GM12878 (cell line): Measurements from ENCODE around the gene CMAS.

ENCODE experiments used
- BCL11A ChIP-seq: IDR thresholded peaks from 2 replicates; pipeline ENCODE4 v1.6.1; 2011; ENCODE audit warnings: low read depth, low read length
- CEBPB ChIP-seq, 2 experiments: fragments of 150-350 bp in 1 of 2; IDR thresholded peaks; 2 replicates each; pipeline ENCODE4 v1.6.1; 2012 to 2014; ENCODE audit warnings: low read depth in 2 of 2, low read length in 2 of 2, borderline replicate concordance in 1 of 2, inconsistent platforms in 1 of 2
- CTCF ChIP-seq, 3 experiments: IDR thresholded peaks in 2 of 3; conservative IDR thresholded peaks in 1 of 3; 2 replicates each; pipeline ENCODE4 v1.5.1; 2011; ENCODE audit warnings: low read depth in 3 of 3, low read length in 3 of 3, mild to moderate bottlenecking in 3 of 3, control low read depth in 2 of 3, moderate library complexity in 2 of 3, inconsistent platforms in 1 of 3, mixed read lengths in 1 of 3; ENCODE audit not compliant: control insufficient read depth in 2 of 3, insufficient read depth in 1 of 3; ENCODE audit errors: extremely low read depth in 1 of 3
- EP300 ChIP-seq, 2 experiments: fragments of 150-350 bp in 1 of 2; IDR thresholded peaks; 2 replicates each; pipeline ENCODE4 v1.6.1; 2011 to 2012; ENCODE audit warnings: low read depth in 2 of 2, low read length in 2 of 2, borderline replicate concordance in 1 of 2, improper control_type of control experiment in 1 of 2, inconsistent platforms in 1 of 2; ENCODE audit not compliant: control insufficient read depth in 1 of 2
- FOS ChIP-seq: IDR thresholded peaks from 3 replicates; pipeline ENCODE4 v1.6.1; 2011; ENCODE audit warnings: borderline replicate concordance; ENCODE audit not compliant: insufficient read length; ENCODE audit errors: extremely low read depth
- HDAC6 ChIP-seq: fragments of 200-600 bp; sonication (generic); IDR thresholded peaks from one replicate; pipeline ENCODE4 v1.8.0; 2017; ENCODE audit warnings: antibody characterized with exemption; ENCODE audit not compliant: unreplicated experiment
- MAX ChIP-seq: IDR thresholded peaks from 2 replicates; pipeline ENCODE4 v1.6.1; 2012; ENCODE audit warnings: low read depth, low read length, improper control_type of control experiment
- NRF1 ChIP-seq: conservative IDR thresholded peaks from 2 replicates; pipeline ENCODE4 v1.6.1; 2011; ENCODE audit warnings: mild to moderate bottlenecking, low read depth, low read length, improper control_type of control experiment
- POLR2A ChIP-seq: IDR thresholded peaks from 2 replicates; pipeline ENCODE4 v1.6.1; 2011; ENCODE audit warnings: low read depth, mild to moderate bottlenecking, low read length
- POLR2AphosphoS5 ChIP-seq: IDR thresholded peaks from 2 replicates; pipeline ENCODE4 v1.6.1; 2011; ENCODE audit warnings: mild to moderate bottlenecking, low read length, inconsistent platforms
- RAD21 ChIP-seq: IDR thresholded peaks from 2 replicates; pipeline ENCODE4 v1.6.1; 2011; ENCODE audit warnings: mild to moderate bottlenecking, low read depth, low read length, moderate library complexity; ENCODE audit not compliant: insufficient read depth
- SP1 ChIP-seq: IDR thresholded peaks from one replicate; pipeline ENCODE4 v1.6.1; 2011; ENCODE audit warnings: low read depth, low read length
- TAF1 ChIP-seq: IDR thresholded peaks from 2 replicates; pipeline ENCODE4 v1.6.1; 2011; ENCODE audit warnings: mild to moderate bottlenecking, low read depth, low read length, borderline replicate concordance

- TF ChIP-seq POLR2A (no peak), CTCF (IDR thresholded peaks at IDR 0.05 in 2 of 3, conservative IDR thresholded peaks at IDR 0.05 in 1 of 3; ENCODE audit: control insufficient read depth in 2 of 3, extremely low read depth in 1 of 3, insufficient read depth in 1 of 3, low read depth in 3 of 3, low read length in 3 of 3) (no peak), CEBPB (IDR thresholded peaks at IDR 0.05; ENCODE audit: borderline replicate concordance in 1 of 2, low read depth in 2 of 2, low read length in 2 of 2) (no peak), TAF1 (no peak), BCL11A (no peak), SP1 (no peak), POLR2AphosphoS5 (no peak), MAX (no peak), RAD21 (no peak), NRF1 (no peak), HDAC6 (no peak), FOS (no peak), EP300 (IDR thresholded peaks at IDR 0.05; ENCODE audit: borderline replicate concordance in 1 of 2, control insufficient read depth in 1 of 2, low read depth in 2 of 2, low read length in 2 of 2) (no peak)
Measured at GRCh38 chr12:22043943-22044342, 2.1 kb upstream of the CMAS start.
